K562 (cell line): ENCODE measurements around the gene CERS4. TPM values are rescaled to one million over a fixed set of nuclear protein-coding genes. Genes with fewer than 3 reads are reported as not detected.

Experiments
- ATAC-seq: fragments of 200-7000 bp; cut with Tn5 transposase; 3 replicates; pipeline ENCODE4 v1.9.1; 2020; ENCODE audit warnings: moderate library complexity
- BruUV-seq: library from RNA; stranded (reverse); fragments of 400-500 nt; replicated peaks from 2 replicates; lab custom pipeline; 2021; lab: Mats Ljungman, UMichigan
- CTCF ChIA-PET: fragments of 300-600 bp; formaldehyde crosslinking; extraction: SDS; loops from one replicate; lab custom pipeline; 2021; ENCODE audit warnings: low intra/inter-chr PET ratio; lab: Yijun Ruan, JAX
- POLR2A ChIA-PET: fragments of 300-600, 350-650 bp; sonication (Branson Sonifier 250); formaldehyde crosslinking; extraction: SDS; loops from one replicate; lab custom pipeline; 2021; ENCODE audit warnings: antibody characterized with exemption, inconsistent platforms; lab: Yijun Ruan, JAX
- DNase-seq, 4 experiments: peaks; one replicate each; pipeline versions ENCODE4 v3.0.0 to v3.0.0-alpha.2; 2011 to 2018; ENCODE audit warnings: low spot score in 3 of 4, mixed read lengths in 3 of 4; ENCODE audit errors: extremely low read depth in 1 of 4
- FAIRE-seq: peaks from 2 replicates; lab custom pipeline; 2011; peaks lifted over from hg19 to GRCh38; lab: Jason Lieb, UNC
- H2AFZ ChIP-seq: 2 replicates; pipeline ENCODE4 v1.6.0; 2011; ENCODE audit warnings: low read depth, low read length, control low read depth, inconsistent platforms
- H3K27ac ChIP-seq: fragments of 200-600 bp; 3 replicates; pipeline ENCODE4 v1.8.0; 2011; ENCODE audit warnings: low read depth, mild to moderate bottlenecking, control low read depth, inconsistent platforms, low read length, moderate library complexity, mixed read lengths; ENCODE audit errors: extremely low read depth
- H3K27me3 ChIP-seq, 2 experiments: fragments of 300-600 bp in 1 of 2; 2 replicates in 1 of 2; 3 replicates in 1 of 2; pipeline versions ENCODE4 v1.6.0 to v1.8.0; 2011; ENCODE audit warnings: inconsistent platforms in 2 of 2, low read length in 2 of 2, mild to moderate bottlenecking in 1 of 2, mixed read lengths in 1 of 2, moderate library complexity in 1 of 2; ENCODE audit not compliant: control insufficient read depth in 2 of 2, insufficient read depth in 2 of 2
- H3K36me3 ChIP-seq: fragments of 300-600 bp; 3 replicates; pipeline ENCODE4 v1.8.0; 2011; ENCODE audit warnings: mild to moderate bottlenecking, low read length, inconsistent platforms; ENCODE audit not compliant: control insufficient read depth, insufficient read depth
- H3K4me1 ChIP-seq, 2 experiments: fragments of 200-600 bp in 1 of 2; replicated peaks in 1 of 2; 2 replicates in 1 of 2; 3 replicates in 1 of 2; pipeline versions ENCODE4 v1.5.1 to v1.8.0; 2011; ENCODE audit warnings: inconsistent platforms in 2 of 2, low read length in 2 of 2, mild to moderate bottlenecking in 1 of 2, mixed read lengths in 1 of 2, moderate library complexity in 1 of 2; ENCODE audit not compliant: control insufficient read depth in 2 of 2, insufficient read depth in 2 of 2
- H3K4me2 ChIP-seq: 2 replicates; pipeline ENCODE4 v1.6.1; 2011; ENCODE audit warnings: low read length, control low read depth, inconsistent platforms, mixed read lengths; ENCODE audit not compliant: insufficient read depth
- H3K4me3 ChIP-seq: fragments of 200-600 bp; sonication (generic), shearing (Covaris generic); 2 replicates; pipeline ENCODE4 v1.5.1; 2016; ENCODE audit warnings: control low read depth, inconsistent platforms
- H3K79me2 ChIP-seq: fragments of 200-600 bp; 3 replicates; pipeline ENCODE4 v1.8.0; 2011; ENCODE audit warnings: low read length, inconsistent platforms; ENCODE audit not compliant: control insufficient read depth, insufficient read depth
- H3K9ac ChIP-seq, 2 experiments: 2 replicates each; pipeline versions ENCODE4 v1.6.0 to v1.6.1; 2011; ENCODE audit warnings: low read depth in 2 of 2, low read length in 2 of 2, control low read depth in 1 of 2, inconsistent platforms in 1 of 2, mild to moderate bottlenecking in 1 of 2, mixed read lengths in 1 of 2; ENCODE audit not compliant: insufficient read depth in 1 of 2
- H3K9me1 ChIP-seq: one replicate; pipeline ENCODE4 v1.6.0; 2011; ENCODE audit warnings: inconsistent platforms, mild to moderate bottlenecking, low read length, moderate library complexity; ENCODE audit not compliant: control insufficient read depth, insufficient read depth
- H3K9me3 ChIP-seq: replicated peaks from 2 replicates; pipeline ENCODE4 v1.5.1; 2011; ENCODE audit warnings: low read depth, low read length, inconsistent platforms; ENCODE audit not compliant: control insufficient read depth, insufficient read depth
- H4K20me1 ChIP-seq: replicated peaks from 2 replicates; pipeline ENCODE4 v1.6.1; 2011; ENCODE audit warnings: low read length, inconsistent platforms, mixed read lengths; ENCODE audit not compliant: control insufficient read depth, insufficient read depth
- ARID4B ChIP-seq: sonication (generic); formaldehyde crosslinking; IDR thresholded peaks from 2 replicates; pipeline ENCODE4 v1.8.0; 2022; ENCODE audit warnings: mild to moderate bottlenecking, missing genetic modification reagents
- CLOCK ChIP-seq: fragments of 250-450 bp; sonication (Bioruptor Pico); IDR thresholded peaks from 2 replicates; pipeline ENCODE4 v1.4.0; 2020; ENCODE audit warnings: mild to moderate bottlenecking, moderate library complexity, borderline replicate concordance
- IFI16 ChIP-seq: fragments of 250-450 bp; sonication (Bioruptor Pico); IDR thresholded peaks from 2 replicates; pipeline ENCODE4 v2.1.2; 2022; ENCODE audit warnings: mild to moderate bottlenecking, inconsistent platforms
- PRDM10 ChIP-seq: fragments of 450-650 bp; IDR thresholded peaks from 2 replicates; pipeline ENCODE4 v1.6.1; 2018; ENCODE audit not compliant: partially characterized antibody
- TFAP4 ChIP-seq: sonication (generic); formaldehyde crosslinking; IDR thresholded peaks from 2 replicates; pipeline ENCODE4 v1.8.0; 2022; ENCODE audit warnings: missing genetic modification reagents, mild to moderate bottlenecking, moderate library complexity, borderline replicate concordance
- WGBS: fragments of 100-300 bp; shearing (Covaris generic); methylation state at CpG from one replicate; pipeline ENCODE4 v1.1.6; 2016; ENCODE audit warnings: low coverage, mixed read lengths; ENCODE audit not compliant: insufficient coverage; ENCODE audit errors: missing lambda C conversion rate; 5-methylcytosine and 5-hydroxymethylcytosine counted together
- in situ Hi-C: fragments of 300-500 bp; cut with MboI; formaldehyde crosslinking; loops from 4 replicates; pipeline ENCODE4 v1.15.0; 2018; ENCODE audit warnings: inconsistent platforms, mixed read lengths
- intact Hi-C: fragments of 100-400 bp; cut with micrococcal nuclease; formaldehyde crosslinking; loops from 2 replicates; pipeline ENCODE4 v1.14.2; 2022
- polyA plus RNA-seq, 8 experiments: library from polyadenylated mRNA; depleted of rRNA in 4 of 8; stranded (reverse) in 5 of 8; unstranded in 3 of 8; fragments of >200 nt; fragmentation: Nextera tagmentation in 2 of 8; fragmentation: Illumina TruSeq in 1 of 8; extraction: Ambion mirVana in 2 of 8; extraction: Trizol in 1 of 8; gene quantifications; 2 replicates each; pipeline versions ENCODE4 v1.2.1 to v1.2.3, GENCODE V29; 2011 to 2014; ENCODE audit warnings: inconsistent platforms in 1 of 8, missing spikeins in 1 of 8
- total RNA-seq, 7 experiments: library from RNA; depleted of rRNA in 6 of 7; stranded (reverse); fragments of >200 nt in 6 of 7; fragmentation: Illumina TruSeq in 2 of 7; extraction: Trizol in 2 of 7; gene quantifications; 2 replicates each; pipeline versions ENCODE4 v1.2.1 to v1.2.3, GENCODE V29; 2011 to 2021; ENCODE audit warnings: low replicate concordance in 1 of 7

Gene CERS4
- total and polyA plus RNA-seq, 9 of the 15 experiments (the other 6 are each of a cell fraction or from before 2014, with no cell fraction given): 0.14 to 4.4 (median 2.9) TPM; not detected in 1

GRCh38 chr19:8302734-8303133, 93.6 kb downstream of the CERS4 start (continued):
- TF ChIP-seq ARID4B (CRISPR knock-in tag): no peak

- Histone ChIP-seq H3K9me3 (no peaks in the 10 kb centered on the region), H3K79me2 (peaks cover 25% of the 10 kb centered on the region), H3K4me1 (peaks cover 28 to 65% of the 10 kb centered on the region in 2 experiments; a peak in 4 of 5 replicates), H4K20me1 (no peaks in the 10 kb centered on the region; the same call in 1 of the 2 replicates), H3K27ac (no peak overlapping the region), H3K9ac (peak overlapping the region in 1 of 2 experiments; percentile 85; a peak in 2 of 4 replicates), H2AFZ (peak overlapping the region; percentile 21; the same call in 1 of the 2 replicates), H3K4me3 (no peak overlapping the region), H3K36me3 (peaks cover 39% of the 10 kb centered on the region; the same call in 1 of the 3 replicates), H3K9me1 (no peaks in the 10 kb centered on the region), H3K4me2 (peak overlapping the region; percentile 53), H3K27me3 (no peaks in the 10 kb centered on the region)
- CTCF ChIA-PET: no interaction called here
- WGBS: 31% methylated on average over 33 of the region's 33 CpGs
- intact Hi-C loops: no loop called here
- FAIRE-seq (peak; percentile 79), ATAC-seq (peak; percentile 83), DNase-seq (peak; percentile 90 to 93 (median 92))
- POLR2A ChIA-PET: interaction anchor here (0.8 to 1.5 kb wide), 3 partner anchors 9 to 16 kb away, joined by 3 to 15 read pairs (median 3); partner anchors contain the start of genes NDUFA7 and RPS28
- BruUV-seq: no TSS peak
- in situ Hi-C loops: loop anchor here (5.0 kb wide), 1 partner anchor 38 kb away; no protein-coding TSS in a partner anchor
- TF ChIP-seq PRDM10 (no peak), TFAP4 (peak; percentile 37; the same call in 1 of the 2 replicates), IFI16 (CRISPR knock-in tag) (no peak), CLOCK (CRISPR knock-in tag) (no peak)
These were observed 95.9 kb downstream of the CERS4 start for GRCh38 chr19:8304841-8305621.
